PFSK-1 (cell line): Measurements from ENCODE around the gene SUFU.

ENCODE experiments used
- FOXP2 ChIP-seq: optimal IDR thresholded peaks from 2 replicates; pipeline ENCODE3; 2011; ENCODE audit warnings: borderline replicate concordance, control low read depth, inconsistent platforms; ENCODE audit not compliant: insufficient read depth; ENCODE audit errors: extremely low read length, extremely low read depth
- POLR2AphosphoS5 ChIP-seq: IDR thresholded peaks from 2 replicates; pipeline ENCODE4 v1.6.1; 2012; ENCODE audit warnings: low read depth, mild to moderate bottlenecking, control low read depth, low read length, moderate library complexity
- SIN3A ChIP-seq: IDR thresholded peaks from 2 replicates; pipeline ENCODE4 v1.6.1; 2012; ENCODE audit warnings: mild to moderate bottlenecking, low read length, moderate library complexity, borderline replicate concordance; ENCODE audit not compliant: insufficient read depth
- TAF1 ChIP-seq: IDR thresholded peaks from 2 replicates; pipeline ENCODE4 v1.6.1; 2012; ENCODE audit warnings: low read length, control low read depth, borderline replicate concordance; ENCODE audit not compliant: insufficient read depth
- TF ChIP-seq, protein P1 (sequence below), 2 experiments: IDR thresholded peaks; 2 replicates each; pipeline versions ENCODE4 v1.6.1 to v1.8.0; 2011 to 2012; ENCODE audit warnings: low read depth in 2 of 2, low read length in 2 of 2, control low read depth in 1 of 2, inconsistent platforms in 1 of 2, mild to moderate bottlenecking in 1 of 2, moderate library complexity in 1 of 2; ENCODE audit not compliant: insufficient read depth in 1 of 2

SUFU gene

DNA sequence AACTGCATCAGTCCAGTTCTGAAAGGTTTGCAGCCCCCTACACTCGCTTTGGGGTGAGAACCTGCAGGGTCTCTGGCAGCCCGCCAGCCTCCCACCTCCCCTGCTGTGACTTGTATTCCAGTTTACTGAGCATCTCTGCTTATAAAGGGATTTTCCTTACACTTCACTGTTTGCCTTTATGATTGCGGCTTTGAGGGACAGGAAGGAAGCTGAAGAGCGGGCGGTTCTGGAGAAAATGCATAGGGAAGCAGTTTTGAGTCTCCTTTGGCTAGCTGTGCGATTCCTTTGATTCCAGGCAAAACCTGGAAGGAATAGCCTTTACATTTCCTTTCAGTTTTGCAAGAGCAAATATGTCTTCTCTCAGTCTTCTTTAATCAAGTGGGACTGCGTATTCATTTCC, 75.6 kb downstream of the SUFU start:
- TF ChIP-seq SIN3A (no peak), FOXP2 (no peak), POLR2AphosphoS5 (no peak), TAF1 (no peak)
- TF ChIP-seq, protein P1, sequence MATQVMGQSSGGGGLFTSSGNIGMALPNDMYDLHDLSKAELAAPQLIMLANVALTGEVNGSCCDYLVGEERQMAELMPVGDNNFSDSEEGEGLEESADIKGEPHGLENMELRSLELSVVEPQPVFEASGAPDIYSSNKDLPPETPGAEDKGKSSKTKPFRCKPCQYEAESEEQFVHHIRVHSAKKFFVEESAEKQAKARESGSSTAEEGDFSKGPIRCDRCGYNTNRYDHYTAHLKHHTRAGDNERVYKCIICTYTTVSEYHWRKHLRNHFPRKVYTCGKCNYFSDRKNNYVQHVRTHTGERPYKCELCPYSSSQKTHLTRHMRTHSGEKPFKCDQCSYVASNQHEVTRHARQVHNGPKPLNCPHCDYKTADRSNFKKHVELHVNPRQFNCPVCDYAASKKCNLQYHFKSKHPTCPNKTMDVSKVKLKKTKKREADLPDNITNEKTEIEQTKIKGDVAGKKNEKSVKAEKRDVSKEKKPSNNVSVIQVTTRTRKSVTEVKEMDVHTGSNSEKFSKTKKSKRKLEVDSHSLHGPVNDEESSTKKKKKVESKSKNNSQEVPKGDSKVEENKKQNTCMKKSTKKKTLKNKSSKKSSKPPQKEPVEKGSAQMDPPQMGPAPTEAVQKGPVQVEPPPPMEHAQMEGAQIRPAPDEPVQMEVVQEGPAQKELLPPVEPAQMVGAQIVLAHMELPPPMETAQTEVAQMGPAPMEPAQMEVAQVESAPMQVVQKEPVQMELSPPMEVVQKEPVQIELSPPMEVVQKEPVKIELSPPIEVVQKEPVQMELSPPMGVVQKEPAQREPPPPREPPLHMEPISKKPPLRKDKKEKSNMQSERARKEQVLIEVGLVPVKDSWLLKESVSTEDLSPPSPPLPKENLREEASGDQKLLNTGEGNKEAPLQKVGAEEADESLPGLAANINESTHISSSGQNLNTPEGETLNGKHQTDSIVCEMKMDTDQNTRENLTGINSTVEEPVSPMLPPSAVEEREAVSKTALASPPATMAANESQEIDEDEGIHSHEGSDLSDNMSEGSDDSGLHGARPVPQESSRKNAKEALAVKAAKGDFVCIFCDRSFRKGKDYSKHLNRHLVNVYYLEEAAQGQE (IDR thresholded peaks at IDR 0.05; ENCODE audit: insufficient read depth in 1 of 2, low read depth in 2 of 2, low read length in 2 of 2), result no peak

DNA sequence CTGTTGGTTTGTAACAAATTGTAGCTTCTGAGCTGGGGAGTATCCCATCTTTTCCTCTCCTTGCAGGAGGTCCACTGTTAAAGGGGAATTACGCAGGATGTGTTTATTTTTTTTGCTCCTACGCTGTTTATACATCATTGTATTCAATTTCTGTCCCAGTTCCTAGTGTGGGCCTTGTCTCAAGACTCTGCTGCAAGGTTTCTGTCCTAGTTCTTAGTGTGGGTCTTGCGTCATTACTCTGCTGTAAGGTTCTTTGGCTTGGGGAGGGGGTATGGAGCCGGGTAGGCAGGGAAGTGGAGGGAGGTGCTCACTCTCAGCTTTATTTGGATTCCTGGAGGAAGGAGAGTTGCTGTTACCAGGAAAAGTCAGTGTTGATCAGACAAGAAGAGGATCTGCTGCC, 76.5 kb downstream of the SUFU start:
- TF ChIP-seq SIN3A (no peak), POLR2AphosphoS5 (no peak), FOXP2 (no peak), TAF1 (no peak)
- TF ChIP-seq, protein P1 (IDR thresholded peaks at IDR 0.05; ENCODE audit: insufficient read depth in 1 of 2, low read depth in 2 of 2, low read length in 2 of 2), result no peak

DNA sequence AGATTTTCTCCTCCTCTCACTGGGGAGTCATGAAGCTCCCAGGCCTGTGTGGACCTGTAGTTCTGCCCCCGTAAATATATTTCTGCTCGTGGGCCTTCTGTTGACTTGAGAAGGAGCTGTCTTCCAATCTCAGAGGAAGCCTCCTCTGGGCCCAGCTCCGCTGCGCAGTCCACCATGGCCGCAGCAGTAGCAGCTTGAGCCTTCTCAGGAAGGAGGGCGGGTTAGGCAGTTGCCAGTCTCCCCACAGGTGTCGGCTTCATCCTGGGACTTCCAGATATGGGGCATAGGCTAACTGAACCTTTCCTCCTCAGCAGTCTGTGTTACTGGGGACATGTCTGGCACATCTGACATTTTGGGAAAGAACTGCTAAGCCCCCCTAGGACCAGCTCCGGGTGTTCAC, 77.6 kb downstream of the SUFU start:
- TF ChIP-seq POLR2AphosphoS5 (no peak), FOXP2 (no peak), SIN3A (no peak), TAF1 (no peak)
- TF ChIP-seq, protein P1 (IDR thresholded peaks at IDR 0.05; ENCODE audit: insufficient read depth in 1 of 2, low read depth in 2 of 2, low read length in 2 of 2), result no peak

DNA sequence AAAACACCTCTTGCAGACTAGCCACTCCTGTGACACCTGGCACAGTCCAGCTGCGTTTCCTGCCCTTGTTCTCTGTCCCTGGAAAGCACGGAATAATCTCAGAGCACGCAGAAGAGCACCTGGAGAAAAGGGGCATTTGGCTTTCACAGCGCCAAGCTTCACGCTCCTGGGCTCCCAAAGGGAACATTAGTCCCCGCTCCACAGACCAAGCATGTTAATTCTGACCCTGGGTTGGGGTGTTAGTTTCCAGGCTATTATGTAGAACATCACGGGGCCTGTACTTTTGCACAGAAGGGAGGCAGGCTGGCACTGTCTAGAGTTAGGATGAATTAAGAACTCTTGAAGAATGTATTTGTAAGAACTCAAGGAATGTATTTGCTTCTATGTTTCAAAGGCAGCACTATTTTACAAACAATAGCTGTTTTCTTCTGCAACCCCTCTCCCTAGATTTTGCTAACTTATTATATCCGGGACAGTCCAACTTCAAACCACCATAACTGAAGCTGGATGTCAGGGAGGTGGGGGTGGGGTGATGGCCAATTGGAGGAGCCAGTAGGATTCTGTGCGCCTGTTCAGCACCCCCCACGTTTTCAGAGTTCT, 78.3 kb downstream of the SUFU start:
- TF ChIP-seq TAF1, result no peak

DNA sequence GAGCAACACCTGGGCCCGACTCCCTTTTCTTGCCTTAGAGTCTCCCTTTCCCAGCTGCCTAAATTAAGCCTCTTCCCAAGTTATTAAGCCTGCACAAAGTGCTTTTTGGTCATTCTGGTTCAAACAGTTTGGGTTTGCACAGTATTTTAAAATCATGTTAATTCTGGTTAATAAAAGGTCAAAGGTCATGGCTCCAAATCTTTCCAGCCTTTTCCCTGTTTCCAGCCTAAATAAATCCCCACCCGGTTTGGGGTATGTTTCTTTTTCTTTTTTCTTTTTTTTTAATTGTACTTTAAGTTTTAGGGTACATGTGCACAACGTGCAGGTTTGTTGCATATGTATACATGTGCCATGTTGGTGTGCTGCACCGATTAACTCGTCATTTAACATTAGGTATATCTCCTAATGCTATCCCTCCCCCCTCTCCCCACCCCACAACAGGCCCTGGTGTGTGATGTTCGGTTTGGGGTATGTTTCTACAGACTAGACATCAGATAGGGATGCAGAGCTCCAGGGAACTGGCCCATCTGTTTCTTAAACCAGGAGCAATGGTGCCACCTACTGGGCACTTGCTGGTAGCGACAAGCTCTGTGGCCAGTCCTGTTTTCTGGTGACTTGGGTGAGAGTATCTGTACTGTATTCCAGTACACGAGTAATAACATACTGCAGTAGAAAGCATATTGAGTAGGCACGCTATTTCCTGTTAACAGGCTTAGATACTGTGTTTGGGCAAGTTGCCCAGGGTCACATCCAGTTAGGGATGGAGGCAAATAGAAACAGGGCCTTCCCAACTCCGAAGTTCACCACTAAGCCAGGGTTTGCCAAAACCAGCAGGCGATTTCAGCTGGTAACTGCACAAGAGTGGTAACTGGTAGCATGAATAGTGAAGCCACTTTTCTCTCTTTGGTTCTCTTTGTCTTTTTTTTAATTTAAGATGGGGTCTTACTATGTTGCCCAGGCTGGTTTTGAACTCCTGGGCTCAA, 80.0 kb downstream of the SUFU start:
- no peak for TF ChIP-seq TAF1
- no peak for TF ChIP-seq FOXP2
- TF ChIP-seq SIN3A, result no peak
- TF ChIP-seq, protein P1 (IDR thresholded peaks at IDR 0.05; ENCODE audit: insufficient read depth in 1 of 2, low read depth in 2 of 2, low read length in 2 of 2), result no peak
- TF ChIP-seq POLR2AphosphoS5, result no peak
